Tibial nerve (tissue), 4 donors: Measurements from ENCODE around the gene ARHGEF38. TPM values are rescaled to one million over a fixed set of nuclear protein-coding genes. Genes with fewer than 3 reads are reported as not detected.
A peak's percentile ranks its signal among the peaks of the same experiment; 100 is the strongest.

ENCODE experiments used
- DNase-seq, 2 donors: peaks; one replicate each; pipeline ENCODE4 v3.0.0-alpha.2; 2019; ENCODE audit warnings: low spot score in 2 of 2
- H3K27ac ChIP-seq, 4 donors: fragments of 200-600 bp; sonication (generic) in 3 of 4; one replicate each; pipeline ENCODE4 v1.5.1; 2017 to 2019; ENCODE audit warnings: mild to moderate bottlenecking in 1 of 4
- H3K27me3 ChIP-seq, 2 donors: fragments of 200-600 bp; sonication (generic) in 1 of 2; one replicate each; pipeline versions ENCODE4 v1.5.1 to v1.6.0; 2017 to 2019
- H3K36me3 ChIP-seq, 3 donors: fragments of 200-600 bp; sonication (generic); one replicate each; pipeline ENCODE4 v1.5.1; 2018 to 2019
- H3K4me1 ChIP-seq, 4 donors: fragments of 200-600 bp; sonication (generic) in 3 of 4; one replicate each; pipeline ENCODE4 v1.5.1; 2017 to 2019
- H3K4me3 ChIP-seq, 4 donors: fragments of 200-600 bp; sonication (generic) in 3 of 4; one replicate each; pipeline ENCODE4 v1.5.1; 2017 to 2019; ENCODE audit warnings: mild to moderate bottlenecking in 1 of 4, moderate library complexity in 1 of 4
- H3K9me3 ChIP-seq, 4 donors: fragments of 200-600 bp; sonication (generic) in 3 of 4; one replicate each; pipeline ENCODE4 v1.5.1; 2017 to 2019
- EP300 ChIP-seq, 2 donors: sonication (generic); formaldehyde crosslinking; IDR thresholded peaks; one replicate each; pipeline ENCODE4 v1.6.1; 2017; ENCODE audit warnings: antibody characterized with exemption in 2 of 2, mild to moderate bottlenecking in 1 of 2
- POLR2A ChIP-seq, 2 donors: fragments of 450-650 bp; IDR thresholded peaks; one replicate each; pipeline ENCODE4 v1.6.1; 2017; ENCODE audit warnings: antibody characterized with exemption in 2 of 2, mild to moderate bottlenecking in 2 of 2, moderate library complexity in 2 of 2
- WGBS, 2 donors: methylation state at CpG; one replicate each; pipeline ENCODE4 v1.1.5; 2018; 5-methylcytosine and 5-hydroxymethylcytosine counted together
- total RNA-seq, 4 donors: library from RNA; depleted of rRNA; stranded (reverse); fragments of >200 nt; gene quantifications; one replicate each; pipeline ENCODE4 v1.1.0, GENCODE V29; 2016
- TF ChIP-seq, protein P1 (sequence below), 5 experiments: fragments of 200-600 bp in 3 of 5; fragments of 450-650 bp in 2 of 5; sonication (generic) in 3 of 5; IDR thresholded peaks; one replicate each; pipeline ENCODE4 v1.5.1; 2016 to 2019; ENCODE audit warnings: antibody characterized with exemption in 5 of 5, mild to moderate bottlenecking in 3 of 5, moderate library complexity in 2 of 5

ARHGEF38 gene
- total RNA-seq, 4 donors from 2014 or later, result not detected

DNA sequence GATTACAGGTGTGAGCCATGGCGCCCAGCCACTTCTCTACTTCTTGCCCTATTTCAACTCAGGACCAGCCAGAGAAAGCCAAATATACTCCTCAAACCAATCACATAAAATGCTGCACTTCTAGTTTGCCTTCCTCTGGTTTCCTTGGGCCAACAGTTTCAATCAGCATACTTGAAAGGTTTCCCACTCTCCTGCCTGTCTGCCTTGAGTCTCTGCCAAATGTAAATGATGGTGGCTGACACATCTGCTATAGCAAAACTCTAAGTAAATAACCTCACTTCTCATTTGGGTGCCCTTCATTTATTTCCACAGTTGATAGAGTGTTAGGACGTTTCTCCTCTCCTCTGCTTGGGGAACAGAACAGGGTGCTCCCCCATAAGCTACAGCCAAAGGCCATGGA, 42.2 kb upstream of the ARHGEF38 start:
- WGBS, 2 donors, result 80 to 83% methylated on average over 2 of the region's 2 CpGs
- no peak for DNase-seq
- peaks cover 0 to 5% (median 0%) of the 10 kb centered on the region in 4 donors for H3K9me3 ChIP-seq

DNA sequence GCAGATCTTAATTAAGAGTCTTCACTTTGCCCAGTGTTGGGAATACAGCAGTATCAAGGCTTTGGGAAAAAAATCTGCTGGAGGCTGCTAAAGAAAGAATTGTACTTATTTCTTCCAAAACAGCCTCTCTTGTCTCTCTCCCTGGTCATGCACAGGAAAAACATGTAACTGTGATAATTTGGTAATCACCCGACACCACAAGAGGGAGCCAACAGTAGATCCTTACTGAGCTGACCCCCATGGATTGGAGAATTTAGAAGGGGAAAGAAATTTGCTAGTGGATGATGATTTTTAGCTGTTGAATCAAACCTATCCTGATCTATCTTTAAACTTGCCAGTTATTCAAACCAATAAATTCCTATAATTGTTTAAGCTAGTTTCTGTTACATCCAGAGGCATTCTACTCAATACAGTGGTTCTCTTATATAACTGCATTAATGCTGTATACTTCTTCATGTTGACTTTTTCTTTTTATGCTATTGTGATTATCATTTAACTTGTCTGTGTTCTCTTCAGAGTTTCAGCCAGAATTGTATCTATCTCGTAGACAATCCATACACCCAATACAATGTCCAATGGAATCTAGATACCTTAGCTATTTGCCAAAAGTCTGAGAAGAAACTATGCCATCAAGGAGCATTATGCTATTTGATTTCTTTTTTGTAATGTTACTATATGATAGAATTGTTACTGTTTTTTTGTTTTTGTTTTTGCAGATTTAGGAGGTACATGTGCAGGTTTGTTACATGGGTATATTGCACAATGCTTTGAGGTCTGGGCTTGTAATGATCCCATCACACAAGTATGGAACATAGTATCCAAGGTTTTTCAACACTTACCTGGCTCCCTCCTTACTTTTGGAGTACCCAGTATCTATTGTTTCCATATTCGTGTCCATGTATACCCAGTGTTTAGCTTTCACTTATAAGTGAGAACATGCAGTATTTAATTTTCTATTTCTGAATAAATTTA, 31.3 kb upstream of the ARHGEF38 start:
- Histone ChIP-seq H3K27ac (no peak overlapping the region), H3K27me3 (no peaks in the 10 kb centered on the region), H3K9me3 (no peaks in the 10 kb centered on the region), H3K36me3 (no peaks in the 10 kb centered on the region), H3K4me3 (no peak overlapping the region), H3K4me1 (no peaks in the 10 kb centered on the region)
- WGBS, 2 donors, result 12 to 17% methylated on average over 3 of the region's 3 CpGs
- DNase-seq, result peak in 1 of 2 donors; percentile 69
- TF ChIP-seq, protein P1, sequence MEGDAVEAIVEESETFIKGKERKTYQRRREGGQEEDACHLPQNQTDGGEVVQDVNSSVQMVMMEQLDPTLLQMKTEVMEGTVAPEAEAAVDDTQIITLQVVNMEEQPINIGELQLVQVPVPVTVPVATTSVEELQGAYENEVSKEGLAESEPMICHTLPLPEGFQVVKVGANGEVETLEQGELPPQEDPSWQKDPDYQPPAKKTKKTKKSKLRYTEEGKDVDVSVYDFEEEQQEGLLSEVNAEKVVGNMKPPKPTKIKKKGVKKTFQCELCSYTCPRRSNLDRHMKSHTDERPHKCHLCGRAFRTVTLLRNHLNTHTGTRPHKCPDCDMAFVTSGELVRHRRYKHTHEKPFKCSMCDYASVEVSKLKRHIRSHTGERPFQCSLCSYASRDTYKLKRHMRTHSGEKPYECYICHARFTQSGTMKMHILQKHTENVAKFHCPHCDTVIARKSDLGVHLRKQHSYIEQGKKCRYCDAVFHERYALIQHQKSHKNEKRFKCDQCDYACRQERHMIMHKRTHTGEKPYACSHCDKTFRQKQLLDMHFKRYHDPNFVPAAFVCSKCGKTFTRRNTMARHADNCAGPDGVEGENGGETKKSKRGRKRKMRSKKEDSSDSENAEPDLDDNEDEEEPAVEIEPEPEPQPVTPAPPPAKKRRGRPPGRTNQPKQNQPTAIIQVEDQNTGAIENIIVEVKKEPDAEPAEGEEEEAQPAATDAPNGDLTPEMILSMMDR (IDR thresholded peaks at IDR 0.05), result peak; percentile 54 to 66 (median 60)
- TF ChIP-seq POLR2A (IDR thresholded peaks at IDR 0.05), result no peak
- TF ChIP-seq EP300 (IDR thresholded peaks at IDR 0.05), result no peak

More for the DNA sequence above, 42.2 kb upstream of the ARHGEF38 start:
- H3K4me3 ChIP-seq, result no peak overlapping the region
- peaks cover 0 to 4% (median 0%) of the 10 kb centered on the region in 4 donors for H3K4me1 ChIP-seq
- no peaks in the 10 kb centered on the region for H3K27me3 ChIP-seq
- H3K36me3 ChIP-seq, result no peaks in the 10 kb centered on the region
- H3K27ac ChIP-seq, result no peak overlapping the region
- no peak for TF ChIP-seq POLR2A (IDR thresholded peaks at IDR 0.05)
- TF ChIP-seq EP300 (IDR thresholded peaks at IDR 0.05), result no peak
- TF ChIP-seq, protein P1 (IDR thresholded peaks at IDR 0.05), result no peak

DNA sequence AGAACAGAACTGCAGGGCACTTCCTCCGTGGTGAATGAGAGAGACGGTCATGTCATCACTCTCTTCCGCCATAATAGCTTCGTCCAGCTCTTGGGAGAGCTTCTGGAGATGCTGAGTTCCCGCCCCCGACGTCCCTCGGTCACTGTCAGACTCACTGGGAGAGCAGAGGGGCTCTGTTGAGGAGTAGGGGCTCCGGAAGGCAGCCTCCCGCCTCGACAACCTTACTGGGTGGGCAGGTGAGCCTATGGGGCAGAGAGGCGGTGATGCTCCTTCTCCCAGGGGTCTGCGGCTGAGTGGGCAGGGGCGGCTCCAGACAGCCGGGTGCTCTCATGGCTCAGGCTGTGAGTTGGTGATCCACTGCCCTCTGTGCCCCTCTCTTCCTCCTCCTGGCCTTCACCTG, 25.8 kb upstream of the ARHGEF38 start:
- Histone ChIP-seq H3K36me3 (no peaks in the 10 kb centered on the region), H3K27ac (no peak overlapping the region), H3K4me3 (no peak overlapping the region), H3K27me3 (no peaks in the 10 kb centered on the region), H3K9me3 (no peaks in the 10 kb centered on the region), H3K4me1 (no peaks in the 10 kb centered on the region)
- WGBS, 2 donors, result 92 to 93% methylated on average over 7 to 15 of the region's 15 CpGs
- no peak for DNase-seq
- TF ChIP-seq POLR2A (IDR thresholded peaks at IDR 0.05) (no peak), EP300 (IDR thresholded peaks at IDR 0.05) (no peak)
- TF ChIP-seq, protein P1 (IDR thresholded peaks at IDR 0.05), result no peak

DNA sequence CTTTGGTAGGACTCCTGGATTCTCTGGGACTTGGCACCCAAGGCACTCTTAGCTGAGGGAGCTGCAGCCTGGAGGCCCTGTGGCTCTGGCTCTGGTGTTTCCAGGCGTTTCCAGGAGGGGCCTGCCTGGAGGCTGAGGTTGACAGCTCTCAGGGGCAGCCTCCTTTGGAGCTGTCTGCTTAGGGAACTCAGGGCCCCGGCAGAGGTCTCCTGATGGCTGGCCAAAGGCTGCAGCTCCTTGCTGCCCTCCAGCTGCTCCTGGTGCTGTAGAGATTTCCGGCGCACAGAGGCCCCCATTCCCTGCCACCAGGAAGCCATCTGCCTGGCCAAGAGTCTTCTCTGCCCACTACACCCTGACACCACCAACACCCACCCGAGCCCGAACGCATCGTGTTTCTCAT, 25.3 kb upstream of the ARHGEF38 start:
- Histone ChIP-seq H3K4me3 (no peak overlapping the region), H3K36me3 (no peaks in the 10 kb centered on the region), H3K9me3 (no peaks in the 10 kb centered on the region), H3K27ac (no peak overlapping the region), H3K27me3 (no peaks in the 10 kb centered on the region), H3K4me1 (no peaks in the 10 kb centered on the region)
- no peak for DNase-seq
- WGBS, 2 donors, result 87 to 89% methylated on average over 7 to 8 of the region's 8 CpGs
- TF ChIP-seq POLR2A (IDR thresholded peaks at IDR 0.05) (no peak), EP300 (IDR thresholded peaks at IDR 0.05) (no peak)
- TF ChIP-seq, protein P1 (IDR thresholded peaks at IDR 0.05), result no peak

DNA sequence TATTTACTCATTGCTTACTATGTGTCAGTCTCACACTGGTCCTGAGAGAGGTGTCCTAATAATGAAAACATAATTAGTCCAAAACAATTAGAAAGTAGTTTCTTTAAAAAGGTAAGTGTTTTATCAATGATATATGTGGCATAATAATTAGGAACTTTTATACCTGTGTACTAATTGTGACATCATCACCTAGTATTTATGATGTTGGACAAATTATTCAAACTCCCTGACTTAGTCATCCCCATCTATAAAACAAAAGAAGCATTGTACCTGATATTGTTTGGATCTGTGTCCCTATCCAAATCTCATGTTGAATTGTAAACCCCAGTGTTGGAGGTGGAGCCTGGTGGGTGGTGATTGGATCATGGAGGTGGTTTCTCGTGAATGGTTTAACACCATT, 15.8 kb upstream of the ARHGEF38 start:
- Histone ChIP-seq H3K36me3 (no peaks in the 10 kb centered on the region), H3K27ac (no peak overlapping the region), H3K4me3 (no peak overlapping the region), H3K27me3 (no peaks in the 10 kb centered on the region), H3K4me1 (no peaks in the 10 kb centered on the region), H3K9me3 (no peaks in the 10 kb centered on the region)
- WGBS, 2 donors, result 93 to 100% methylated on average over 1 of the region's 1 CpG
- no peak for DNase-seq
- no peak for TF ChIP-seq EP300 (IDR thresholded peaks at IDR 0.05)
- TF ChIP-seq, protein P1 (IDR thresholded peaks at IDR 0.05), result no peak
- TF ChIP-seq POLR2A (IDR thresholded peaks at IDR 0.05), result no peak
